ENCODE measurements around the gene FADS1. TPM values are rescaled to one million over a fixed set of nuclear protein-coding genes. Genes with fewer than 3 reads are reported as not detected.

The FADS1 gene
- total RNA-seq, 4 donors from 2014 or later, result 2.2 to 13.8 (median 3.7) TPM

GRCh38 chr11:61806785-61807184 lies 10.0 kb downstream of the FADS1 start:
- Histone ChIP-seq H3K9me3 (no peaks in the 10 kb centered on the region), H3K4me1 (no peaks in the 10 kb centered on the region), H3K4me3 (no peak overlapping the region), H3K36me3 (no peaks in the 10 kb centered on the region), H3K27me3 (no peaks in the 10 kb centered on the region), H3K27ac (no peak overlapping the region)
- in situ Hi-C loops (cut with MboI; ENCODE audit: low pct_ligation_motif_present in 1 of 4, low pct_unique_long_range_greater_than_20kb in 1 of 4, low sequenced_read_pairs in 3 of 4), result no loop called here
- TF ChIP-seq POLR2AphosphoS5 (IDR thresholded peaks at IDR 0.05), result no peak
- no peak for TF ChIP-seq POLR2A (IDR thresholded peaks at IDR 0.05)
- no peak for TF ChIP-seq CTCF (IDR thresholded peaks at IDR 0.05)
- no peak for TF ChIP-seq EP300 (IDR thresholded peaks at IDR 0.05; ENCODE audit: low read depth)
- intact Hi-C loops (cut with DNase I; ENCODE audit: low total_unique reads), result no loop called here
- DNase-seq, result no peak
- 83 to 84% methylated on average over 1 to 5 of the region's 5 CpGs for whole genome bisulfite sequencing, 2 donors (ENCODE audit: low coverage in 1 of 2)

GRCh38 chr11:61805146-61805545 lies 11.7 kb downstream of the FADS1 start:
- WGBS, 2 donors (ENCODE audit: low coverage in 1 of 2), result 85 to 100% methylated on average over 1 of the region's 1 CpG
- Histone ChIP-seq H3K27ac (no peak overlapping the region), H3K27me3 (no peaks in the 10 kb centered on the region), H3K4me3 (no peak overlapping the region), H3K4me1 (no peaks in the 10 kb centered on the region), H3K9me3 (no peaks in the 10 kb centered on the region), H3K36me3 (no peaks in the 10 kb centered on the region)
- intact Hi-C loops (cut with DNase I; ENCODE audit: low total_unique reads) (no loop called here), in situ Hi-C loops (cut with MboI; ENCODE audit: low pct_ligation_motif_present in 1 of 4, low pct_unique_long_range_greater_than_20kb in 1 of 4, low sequenced_read_pairs in 3 of 4) (no loop called here)
- DNase-seq, result no peak
- TF ChIP-seq CTCF (IDR thresholded peaks at IDR 0.05), result no peak
- no peak for TF ChIP-seq EP300 (IDR thresholded peaks at IDR 0.05; ENCODE audit: low read depth)
- TF ChIP-seq POLR2A (IDR thresholded peaks at IDR 0.05), result no peak
- no peak for TF ChIP-seq POLR2AphosphoS5 (IDR thresholded peaks at IDR 0.05)

GRCh38 chr11:61803889-61804647 lies 12.7 kb downstream of the FADS1 start:
- no peaks in the 10 kb centered on the region for H3K36me3 ChIP-seq

GRCh38 chr11:61802605-61803004 lies 14.2 kb downstream of the FADS1 start:
- H3K9me3 ChIP-seq, result no peaks in the 10 kb centered on the region
- no peak overlapping the region for H3K27ac ChIP-seq
- peaks cover 0 to under 1% (median 0%) of the 10 kb centered on the region in 4 donors for H3K4me1 ChIP-seq
- no peaks in the 10 kb centered on the region for H3K27me3 ChIP-seq
- TF ChIP-seq CTCF (IDR thresholded peaks at IDR 0.05) (no peak), EP300 (IDR thresholded peaks at IDR 0.05; ENCODE audit: low read depth) (no peak), POLR2AphosphoS5 (IDR thresholded peaks at IDR 0.05) (no peak), POLR2A (IDR thresholded peaks at IDR 0.05) (no peak)
- H3K36me3 ChIP-seq, result no peaks in the 10 kb centered on the region
- no peak overlapping the region for H3K4me3 ChIP-seq
- WGBS, 2 donors (ENCODE audit: low coverage in 1 of 2), result 89 to 97% methylated on average over 5 to 6 of the region's 6 CpGs
- in situ Hi-C loops (cut with MboI; ENCODE audit: low pct_ligation_motif_present in 1 of 4, low pct_unique_long_range_greater_than_20kb in 1 of 4, low sequenced_read_pairs in 3 of 4), result no loop called here
- intact Hi-C loops (cut with DNase I; ENCODE audit: low total_unique reads), result no loop called here
- DNase-seq, result no peak

More at GRCh38 chr11:61803889-61804647, 12.7 kb downstream of the FADS1 start:
- Histone ChIP-seq H3K4me1 (no peaks in the 10 kb centered on the region), H3K9me3 (no peaks in the 10 kb centered on the region), H3K27ac (no peak overlapping the region), H3K27me3 (no peaks in the 10 kb centered on the region), H3K4me3 (no peak overlapping the region)
- TF ChIP-seq CTCF (IDR thresholded peaks at IDR 0.05) (no peak), POLR2AphosphoS5 (IDR thresholded peaks at IDR 0.05) (no peak), EP300 (IDR thresholded peaks at IDR 0.05; ENCODE audit: low read depth) (no peak), POLR2A (IDR thresholded peaks at IDR 0.05) (no peak)
- intact Hi-C loops (cut with DNase I; ENCODE audit: low total_unique reads) (no loop called here), in situ Hi-C loops (cut with MboI; ENCODE audit: low pct_ligation_motif_present in 1 of 4, low pct_unique_long_range_greater_than_20kb in 1 of 4, low sequenced_read_pairs in 3 of 4) (no loop called here)
- WGBS, 2 donors (ENCODE audit: low coverage in 1 of 2), result 80 to 85% methylated on average over 2 to 3 of the region's 3 CpGs
- no peak for DNase-seq
